Measurements from ENCODE around the gene PRDM11.

The PRDM11 gene

DNA sequence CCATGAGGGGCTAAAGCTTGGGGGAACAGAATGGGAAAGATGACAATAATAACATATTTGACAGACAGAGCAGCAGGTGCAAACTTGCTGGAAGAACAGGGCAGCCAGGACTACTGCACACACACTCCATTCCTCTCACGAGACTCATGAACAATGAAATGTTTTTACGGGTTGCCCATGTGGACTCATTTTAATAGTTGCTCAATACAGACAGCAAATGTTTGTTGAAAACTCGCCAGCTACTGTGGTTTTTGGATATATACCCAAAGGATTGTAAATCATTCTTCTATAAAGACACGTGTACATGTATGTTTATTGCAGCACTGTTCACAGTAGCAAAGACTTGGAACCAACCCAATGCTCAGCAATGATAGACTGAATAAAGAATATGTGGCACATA lies 129.4 kb downstream of the PRDM11 start:
- Histone ChIP-seq H3K36me3 (ENCODE audit: control insufficient read depth in 1 of 2, insufficient read depth in 2 of 2, low read length in 2 of 2) (no peaks in the 10 kb centered on the region), H3K4me1 (ENCODE audit: control insufficient read depth in 1 of 2, insufficient read depth in 2 of 2, low read length in 2 of 2) (no peaks in the 10 kb centered on the region), H3K4me3 (ENCODE audit: low read depth in 1 of 2, low read length in 2 of 2) (no peak overlapping the region), H3K9me3 (ENCODE audit: control insufficient read depth in 1 of 2, low read length in 2 of 2) (peaks cover 0 to 3% of the 10 kb centered on the region in 2 donors), H3K27me3 (ENCODE audit: low read depth, low read length) (no peaks in the 10 kb centered on the region), H3K27ac (ENCODE audit: low read length) (no peak overlapping the region)

DNA sequence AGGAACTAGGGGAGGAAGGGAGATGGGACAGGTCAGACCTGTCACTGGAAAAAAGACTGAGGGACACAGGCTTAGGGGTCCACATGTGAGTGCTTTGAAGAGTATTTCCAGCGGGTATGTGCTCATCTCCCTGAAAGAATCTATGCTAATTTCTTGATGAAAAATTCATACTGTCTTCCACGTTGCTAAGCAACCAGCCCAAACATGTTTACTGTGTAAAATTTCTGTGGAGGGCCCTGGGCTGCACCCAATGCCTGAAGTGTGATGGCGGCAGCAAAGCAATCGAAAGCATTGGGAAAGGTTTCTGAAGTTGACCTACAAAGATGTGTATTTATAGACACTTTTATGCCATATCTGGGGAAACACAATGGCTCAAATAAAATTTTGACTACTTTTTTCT lies 132.3 kb downstream of the PRDM11 start:
- Histone ChIP-seq H3K36me3 (ENCODE audit: control insufficient read depth in 1 of 2, insufficient read depth in 2 of 2, low read length in 2 of 2) (no peaks in the 10 kb centered on the region), H3K9me3 (ENCODE audit: control insufficient read depth in 1 of 2, low read length in 2 of 2) (peaks cover 0 to 3% of the 10 kb centered on the region in 2 donors), H3K27me3 (ENCODE audit: low read depth, low read length) (no peaks in the 10 kb centered on the region), H3K27ac (ENCODE audit: low read length) (no peak overlapping the region), H3K4me3 (ENCODE audit: low read depth in 1 of 2, low read length in 2 of 2) (no peak overlapping the region), H3K4me1 (ENCODE audit: control insufficient read depth in 1 of 2, insufficient read depth in 2 of 2, low read length in 2 of 2) (no peaks in the 10 kb centered on the region)

- Histone ChIP-seq H3K36me3 (ENCODE audit: control insufficient read depth in 1 of 2, insufficient read depth in 2 of 2, low read length in 2 of 2) (no peaks in the 10 kb centered on the region), H3K27me3 (ENCODE audit: low read depth, low read length) (peaks cover 6% of the 10 kb centered on the region), H3K4me3 (ENCODE audit: low read depth in 1 of 2, low read length in 2 of 2) (no peak overlapping the region), H3K27ac (ENCODE audit: low read length) (no peak overlapping the region), H3K4me1 (ENCODE audit: control insufficient read depth in 1 of 2, insufficient read depth in 2 of 2, low read length in 2 of 2) (no peaks in the 10 kb centered on the region), H3K9me3 (ENCODE audit: control insufficient read depth in 1 of 2, low read length in 2 of 2) (peaks cover 0 to 3% of the 10 kb centered on the region in 2 donors)
Observed at GRCh38 chr11:45279645-45280044, 133.2 kb downstream of the PRDM11 start.

GRCh38 chr11:45280449-45280848 lies 134.0 kb downstream of the PRDM11 start:
- peaks cover 13% of the 10 kb centered on the region for H3K27me3 ChIP-seq (ENCODE audit: low read depth, low read length)

DNA sequence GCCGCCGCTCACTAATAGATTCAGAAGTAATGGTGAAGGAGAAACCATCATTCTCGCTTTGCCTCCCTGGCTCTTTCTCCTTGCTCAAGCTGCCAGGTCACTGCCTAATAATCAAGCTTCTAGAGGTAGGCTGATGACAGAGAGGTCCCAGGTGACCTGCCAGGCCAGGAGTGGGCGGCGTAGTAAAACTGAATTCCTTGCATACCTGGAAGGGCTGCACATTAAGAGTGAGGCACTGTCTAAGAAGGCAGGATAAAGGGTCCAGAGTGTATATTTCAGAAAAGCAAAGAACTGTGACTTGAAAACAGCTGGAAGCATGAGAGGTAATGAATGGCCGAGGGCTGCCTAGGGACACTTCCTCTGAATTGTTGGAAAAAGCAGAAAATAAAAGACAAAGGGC lies 135.6 kb downstream of the PRDM11 start:
- Histone ChIP-seq H3K4me1 (ENCODE audit: control insufficient read depth in 1 of 2, insufficient read depth in 2 of 2, low read length in 2 of 2) (peaks cover 0 to 5% of the 10 kb centered on the region in 2 donors), H3K27ac (ENCODE audit: low read length) (no peak overlapping the region), H3K27me3 (ENCODE audit: low read depth, low read length) (peaks cover 21% of the 10 kb centered on the region)

More at GRCh38 chr11:45280449-45280848, 134.0 kb downstream of the PRDM11 start:
- Histone ChIP-seq H3K4me1 (ENCODE audit: control insufficient read depth in 1 of 2, insufficient read depth in 2 of 2, low read length in 2 of 2) (no peaks in the 10 kb centered on the region), H3K27ac (ENCODE audit: low read length) (no peak overlapping the region), H3K36me3 (ENCODE audit: control insufficient read depth in 1 of 2, insufficient read depth in 2 of 2, low read length in 2 of 2) (no peaks in the 10 kb centered on the region), H3K9me3 (ENCODE audit: control insufficient read depth in 1 of 2, low read length in 2 of 2) (peaks cover 0 to 3% of the 10 kb centered on the region in 2 donors), H3K4me3 (ENCODE audit: low read depth in 1 of 2, low read length in 2 of 2) (no peak overlapping the region)

More for the DNA sequence above, 135.6 kb downstream of the PRDM11 start:
- Histone ChIP-seq H3K4me3 (ENCODE audit: low read depth in 1 of 2, low read length in 2 of 2) (no peak overlapping the region), H3K9me3 (ENCODE audit: control insufficient read depth in 1 of 2, low read length in 2 of 2) (peaks cover 0 to 4% of the 10 kb centered on the region in 2 donors), H3K36me3 (ENCODE audit: control insufficient read depth in 1 of 2, insufficient read depth in 2 of 2, low read length in 2 of 2) (no peaks in the 10 kb centered on the region)

Measured in muscle layer of duodenum (tissue), 2 donors.